ENCODE data around the gene EIF2S3B.
"Not testable (repeated sequence)": the region's sequence is repeated elsewhere in the genome, so short reads cannot be mapped to it uniquely, and the experiment has no call there.

The EIF2S3B gene

DNA sequence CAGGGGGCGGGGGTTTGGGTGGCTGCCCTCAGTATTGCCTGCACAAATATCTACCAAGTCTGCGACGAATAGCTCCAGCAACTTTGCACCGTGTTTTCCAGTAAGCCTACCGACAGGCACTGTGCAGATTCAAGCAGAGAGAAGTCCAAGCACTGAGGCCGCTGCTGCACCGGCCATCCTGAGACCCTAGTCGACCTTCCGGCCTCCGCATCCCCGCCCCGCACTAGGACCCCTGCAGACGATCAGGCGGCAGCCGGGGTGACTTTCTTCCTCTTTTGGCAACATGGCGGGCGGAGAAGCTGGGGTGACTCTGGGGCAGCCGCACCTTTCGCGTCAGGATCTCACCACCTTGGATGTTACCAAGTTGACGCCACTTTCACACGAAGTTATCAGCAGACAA is at the start of gene EIF2S3B:
Gene EIF2S3B (plus strand): TSS at position 271 of the 400 bp plus-strand sequence. CDS start 13 bp downstream, at position 284.
- Histone ChIP-seq H3K27me3 (no peaks in the 10 kb centered on the region), H3K4me1 (no peaks in the 10 kb centered on the region), H3K27ac (no peak within 1 kb of the TSS), H4K20me1 (no peaks in the 10 kb centered on the region), H3K9me3 (replicated peaks in 1 of 11) (no peaks in the 10 kb centered on the region; a peak in 1 of 22 replicates), H3K9ac (no peak within 1 kb of the TSS), H3K4me2 (no peak within 1 kb of the TSS), H3K4me3 (no peak within 1 kb of the TSS), H3K36me3 (no peaks in the 10 kb centered on the region)
- no peak for TF ChIP-seq Cebpa-rat (IDR thresholded peaks at IDR 0.05)

- Histone ChIP-seq H3K27me3 (no peaks in the 10 kb centered on the region), H4K20me1 (no peaks in the 10 kb centered on the region), H3K4me3 (no peak overlapping the region), H3K4me2 (no peak overlapping the region), H3K36me3 (no peaks in the 10 kb centered on the region), H3K4me1 (no peaks in the 10 kb centered on the region), H3K9ac (no peak overlapping the region), H3K27ac (no peak overlapping the region), H3K9me3 (replicated peaks in 1 of 11) (peaks cover 42 to 74% (median 48%) of the 10 kb centered on the region in 11 experiments)
- TF ChIP-seq Cebpa-rat (IDR thresholded peaks at IDR 0.05), result no peak
These were observed 48.8 kb upstream of the EIF2S3B start for GRCh38 chr12:10456856-10457255.

- H3K9ac ChIP-seq, result no peak overlapping the region
- no peaks in the 10 kb centered on the region for H4K20me1 ChIP-seq
- no peaks in the 10 kb centered on the region for H3K27me3 ChIP-seq
- H3K36me3 ChIP-seq, result no peaks in the 10 kb centered on the region
- no peak for TF ChIP-seq Cebpa-rat (IDR thresholded peaks at IDR 0.05)
- H3K4me1 ChIP-seq, result no peaks in the 10 kb centered on the region
- no peak overlapping the region for H3K4me2 ChIP-seq
- no peak overlapping the region for H3K27ac ChIP-seq
- H3K9me3 ChIP-seq (replicated peaks in 1 of 11), result peaks cover 43 to 74% (median 48%) of the 10 kb centered on the region in 11 experiments
- H3K4me3 ChIP-seq, result no peak overlapping the region
These were observed 47.9 kb upstream of the EIF2S3B start for GRCh38 chr12:10457760-10458159.

- no peaks in the 10 kb centered on the region for H3K4me1 ChIP-seq
- no peaks in the 10 kb centered on the region for H3K36me3 ChIP-seq
- H3K27me3 ChIP-seq, result no peaks in the 10 kb centered on the region
- H4K20me1 ChIP-seq, result no peaks in the 10 kb centered on the region
- no peak overlapping the region for H3K27ac ChIP-seq
- H3K4me3 ChIP-seq, result no peak overlapping the region
- peaks cover 0 to 25% (median 8%) of the 10 kb centered on the region in 11 experiments; a peak in 11 of 22 replicates for H3K9me3 ChIP-seq (replicated peaks in 1 of 11)
- H3K9ac ChIP-seq, result no peak overlapping the region
- no peak for TF ChIP-seq Cebpa-rat (IDR thresholded peaks at IDR 0.05)
- no peak overlapping the region for H3K4me2 ChIP-seq
These were observed 39.4 kb upstream of the EIF2S3B start for GRCh38 chr12:10466311-10466710.

GRCh38 chr12:10469701-10470100 is 36.0 kb upstream of the EIF2S3B start:
- TF ChIP-seq Cebpa-rat (IDR thresholded peaks at IDR 0.05), result no peak
- no peak overlapping the region for H3K9ac ChIP-seq
- no peaks in the 10 kb centered on the region for H4K20me1 ChIP-seq
- no peak overlapping the region for H3K27ac ChIP-seq
- H3K4me1 ChIP-seq, result no peaks in the 10 kb centered on the region
- H3K9me3 ChIP-seq (replicated peaks in 1 of 11), result peaks cover 0 to 22% (median 8%) of the 10 kb centered on the region in 11 experiments; a peak in 15 of 22 replicates
- no peak overlapping the region for H3K4me2 ChIP-seq
- H3K36me3 ChIP-seq, result no peaks in the 10 kb centered on the region
- no peaks in the 10 kb centered on the region for H3K27me3 ChIP-seq
- H3K4me3 ChIP-seq, result no peak overlapping the region

GRCh38 chr12:10472808-10473207 is 32.9 kb upstream of the EIF2S3B start:
- not testable (repeated sequence) for H3K27ac ChIP-seq, H3K4me1 ChIP-seq, H3K4me2 ChIP-seq, H3K36me3 ChIP-seq, H3K4me3 ChIP-seq, H4K20me1 ChIP-seq, H3K9ac ChIP-seq, H3K27me3 ChIP-seq
- H3K9me3 ChIP-seq (replicated peaks in 1 of 11), result peaks cover 0 to 22% (median 8%) of the 10 kb centered on the region in 11 experiments; a peak in 14 of 22 replicates

DNA sequence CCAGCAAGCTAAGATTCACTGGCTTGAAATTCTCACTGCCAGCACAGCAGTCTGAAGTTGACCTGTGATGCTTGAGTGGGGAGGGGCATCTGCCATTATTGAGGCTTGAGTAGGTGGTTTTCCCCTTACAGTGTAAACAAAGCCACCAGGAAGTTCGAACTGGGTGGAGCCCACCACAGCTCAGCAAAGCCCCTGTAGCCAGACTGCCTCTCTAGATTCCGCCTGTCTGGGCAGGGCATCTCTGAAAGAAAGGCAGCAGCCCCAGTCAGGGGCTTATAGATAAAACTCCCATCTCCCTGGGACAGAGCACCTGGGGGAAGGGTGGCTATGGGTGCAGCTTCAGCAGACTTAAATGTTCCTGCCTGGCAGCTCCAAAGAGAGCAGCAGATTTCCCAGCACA is 23.8 kb upstream of the EIF2S3B start:
- H3K9ac ChIP-seq, H3K27me3 ChIP-seq, H3K4me1 ChIP-seq, H3K27ac ChIP-seq, H3K4me3 ChIP-seq, H3K4me2 ChIP-seq, H3K36me3 ChIP-seq, H4K20me1 ChIP-seq: not testable (repeated sequence)
- peaks cover 0 to 13% (median 4%) of the 10 kb centered on the region in 11 experiments; a peak in 5 of 22 replicates for H3K9me3 ChIP-seq (replicated peaks in 1 of 11)

DNA sequence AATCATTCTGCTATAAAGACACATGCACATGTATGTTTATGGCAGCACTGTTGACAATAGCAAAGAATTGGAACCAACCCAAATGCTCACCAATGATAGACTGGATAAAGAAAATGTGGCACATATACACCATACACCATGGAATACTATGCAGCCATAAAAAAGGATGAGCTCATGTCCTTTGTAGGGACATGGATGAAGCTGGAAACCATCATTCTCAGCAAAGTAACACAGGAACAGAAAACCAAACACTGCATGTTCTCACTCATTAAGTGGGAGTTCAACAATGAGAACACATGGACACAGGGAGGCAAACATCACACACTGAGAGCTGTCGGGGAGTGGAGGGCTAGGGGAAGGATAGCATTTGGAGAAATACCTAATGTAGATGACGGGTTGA is 18.4 kb upstream of the EIF2S3B start:
- not testable (repeated sequence) for H3K4me1 ChIP-seq, H3K9ac ChIP-seq

GRCh38 chr12:10491766-10492165 is 13.9 kb upstream of the EIF2S3B start:
- Histone ChIP-seq H3K27me3 (no peaks in the 10 kb centered on the region), H3K4me2 (no peak overlapping the region), H3K4me3 (no peak overlapping the region), H3K4me1 (no peaks in the 10 kb centered on the region), H3K9me3 (replicated peaks in 1 of 11) (peaks cover 0 to 5% (median 0%) of the 10 kb centered on the region in 11 experiments; a peak in 2 of 22 replicates), H4K20me1 (no peaks in the 10 kb centered on the region), H3K27ac (no peak overlapping the region), H3K36me3 (no peaks in the 10 kb centered on the region), H3K9ac (no peak overlapping the region)
- no peak for TF ChIP-seq Cebpa-rat (IDR thresholded peaks at IDR 0.05)

More for the DNA sequence above, 18.4 kb upstream of the EIF2S3B start:
- peaks cover 0 to 14% (median 0%) of the 10 kb centered on the region in 11 experiments; a peak in 2 of 22 replicates for H3K9me3 ChIP-seq (replicated peaks in 1 of 11)
- H3K27ac ChIP-seq, H3K4me2 ChIP-seq, H3K27me3 ChIP-seq, H4K20me1 ChIP-seq, H3K36me3 ChIP-seq, H3K4me3 ChIP-seq: not testable (repeated sequence)

DNA sequence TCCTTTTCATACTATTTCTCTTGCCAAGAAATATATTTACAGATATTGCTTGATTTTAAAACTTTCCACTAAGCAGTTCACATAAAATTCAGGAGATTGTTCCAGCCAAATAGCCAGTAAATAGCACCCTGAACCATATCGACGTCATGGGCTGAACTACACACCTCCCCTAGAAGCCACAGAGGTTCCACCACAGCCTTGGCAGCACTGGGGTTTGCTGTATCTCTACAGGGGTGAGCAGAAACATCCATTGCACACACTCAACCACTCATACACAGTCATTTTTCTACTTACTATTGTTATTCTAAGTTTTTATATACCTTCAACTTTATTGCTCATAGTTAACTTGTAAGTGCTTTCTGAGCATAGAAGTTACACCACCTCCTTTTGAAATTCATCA is 8.1 kb upstream of the EIF2S3B start:
- H3K27ac ChIP-seq, result no peak overlapping the region
- H3K27me3 ChIP-seq, result no peaks in the 10 kb centered on the region
- H3K4me3 ChIP-seq, result no peak overlapping the region
- no peaks in the 10 kb centered on the region for H3K9me3 ChIP-seq (replicated peaks in 1 of 11)
- no peaks in the 10 kb centered on the region for H3K4me1 ChIP-seq
- H4K20me1 ChIP-seq, result no peaks in the 10 kb centered on the region
- H3K36me3 ChIP-seq, result no peaks in the 10 kb centered on the region
- no peak overlapping the region for H3K4me2 ChIP-seq
- no peak for TF ChIP-seq Cebpa-rat (IDR thresholded peaks at IDR 0.05)
- no peak overlapping the region for H3K9ac ChIP-seq

All from BLaER1 treated with 17β-estradiol and CSF1 and Interleukin-3, amounts not matched to agents 10 nM and 100 nM (cell line).